Stimulated activated CD8-positive, alpha-beta memory T cell treated with anti-CD3 and anti-CD28 coated beads, Interleukin-15, amount 100 ng/mL, for 48 hours (primary cell): ENCODE data around the gene MORN5.

ENCODE experiments used
- DNase-seq, 2 donors: peaks; one replicate each; pipeline ENCODE4 v3.0.0-alpha.2; 2020; ENCODE audit warnings: low read depth in 2 of 2

The MORN5 gene

GRCh38 chr9:122216138-122216797, 56.6 kb downstream of the MORN5 start:
- DNase-seq = no peak

DNA sequence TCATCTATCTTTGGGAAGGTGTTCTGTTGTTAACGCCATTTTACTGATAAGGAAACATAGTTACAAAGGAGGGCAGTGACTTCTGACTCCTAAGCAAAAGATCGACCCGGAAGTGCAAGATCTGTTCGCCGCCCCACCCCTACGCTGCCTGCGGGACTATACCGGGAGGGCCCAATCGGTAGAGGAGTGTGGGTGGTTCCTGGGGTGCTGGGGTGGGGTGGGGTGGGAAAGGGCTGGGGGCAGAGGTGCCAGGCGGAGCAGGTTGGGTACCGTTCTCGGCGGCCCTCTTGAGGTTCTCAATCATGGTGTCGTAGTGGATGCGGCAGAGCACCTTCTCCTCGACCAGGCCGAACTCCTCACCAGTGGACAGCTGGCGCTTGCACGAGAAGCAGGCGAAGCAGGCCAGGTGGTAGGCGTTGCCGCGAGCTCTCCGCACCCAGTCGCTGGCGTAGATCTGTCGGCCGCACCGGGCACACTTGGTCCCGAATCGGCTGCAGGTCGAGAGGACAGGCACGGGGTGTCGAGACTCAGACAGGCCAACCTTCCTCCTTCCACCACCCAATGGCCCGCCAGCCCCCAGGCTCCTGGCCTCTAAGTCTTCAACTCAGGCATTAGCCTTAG, 57.2 kb downstream of the MORN5 start:
- no peak for DNase-seq

DNA sequence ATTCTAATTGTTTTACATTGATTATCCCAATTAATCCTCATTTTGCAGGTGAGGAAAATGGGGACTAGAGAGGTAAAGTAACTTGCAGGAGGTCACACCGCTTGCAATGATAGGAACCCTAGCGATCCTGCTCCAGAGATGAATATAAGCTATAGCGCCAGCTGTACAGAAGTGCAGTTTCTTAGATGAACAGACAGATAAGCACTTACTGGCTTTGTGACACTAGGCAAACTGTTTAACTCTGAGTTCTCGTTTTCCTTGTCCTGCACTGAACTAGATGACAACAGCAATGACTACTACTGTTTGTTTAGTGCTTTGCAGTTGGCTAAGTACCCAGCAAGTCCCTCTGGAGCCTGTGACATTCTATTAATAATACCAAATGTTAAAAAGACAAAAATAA, 57.9 kb downstream of the MORN5 start:
- DNase-seq = no peak

DNA sequence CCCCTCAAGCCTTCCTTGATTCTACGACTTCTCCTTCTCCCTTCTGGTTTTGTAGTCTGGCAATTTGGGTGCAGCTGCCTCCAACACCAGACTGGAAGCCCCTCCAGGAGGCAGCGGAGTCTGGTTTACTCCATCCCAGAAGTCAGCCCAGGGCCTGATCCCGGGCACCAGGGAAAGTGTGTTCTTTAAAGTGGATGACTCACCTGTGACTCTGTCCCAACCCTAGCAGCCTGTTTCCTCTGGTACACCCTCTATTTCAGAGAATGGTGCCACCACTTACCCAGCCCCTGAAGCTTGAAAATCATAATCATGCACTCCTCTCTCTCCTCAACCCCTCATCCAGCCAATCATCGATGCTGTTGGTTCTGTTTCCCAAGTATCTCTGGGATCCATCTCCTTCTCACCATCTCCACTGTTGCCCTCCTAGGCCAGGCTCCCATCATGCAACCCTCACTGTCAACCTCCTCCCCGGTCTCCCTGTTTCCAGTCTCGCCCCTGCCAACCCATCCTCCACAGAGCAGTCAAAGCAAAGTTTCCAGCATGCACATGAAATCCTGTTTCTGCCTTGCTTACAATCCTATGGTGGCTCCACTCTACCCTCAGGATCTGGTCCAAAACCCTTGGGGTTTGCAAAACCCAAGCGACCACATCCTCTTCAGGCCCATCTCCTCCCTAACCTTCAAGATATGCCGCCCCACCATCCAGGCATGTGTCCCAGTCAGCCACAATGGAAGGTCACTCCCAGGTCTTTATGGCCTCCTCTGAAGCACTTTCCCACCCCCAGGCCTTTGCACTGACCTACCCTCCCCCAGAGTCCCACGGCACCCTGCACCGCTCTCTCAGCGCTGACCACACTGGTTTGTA, 58.6 kb downstream of the MORN5 start:
- DNase-seq = no peak

DNA sequence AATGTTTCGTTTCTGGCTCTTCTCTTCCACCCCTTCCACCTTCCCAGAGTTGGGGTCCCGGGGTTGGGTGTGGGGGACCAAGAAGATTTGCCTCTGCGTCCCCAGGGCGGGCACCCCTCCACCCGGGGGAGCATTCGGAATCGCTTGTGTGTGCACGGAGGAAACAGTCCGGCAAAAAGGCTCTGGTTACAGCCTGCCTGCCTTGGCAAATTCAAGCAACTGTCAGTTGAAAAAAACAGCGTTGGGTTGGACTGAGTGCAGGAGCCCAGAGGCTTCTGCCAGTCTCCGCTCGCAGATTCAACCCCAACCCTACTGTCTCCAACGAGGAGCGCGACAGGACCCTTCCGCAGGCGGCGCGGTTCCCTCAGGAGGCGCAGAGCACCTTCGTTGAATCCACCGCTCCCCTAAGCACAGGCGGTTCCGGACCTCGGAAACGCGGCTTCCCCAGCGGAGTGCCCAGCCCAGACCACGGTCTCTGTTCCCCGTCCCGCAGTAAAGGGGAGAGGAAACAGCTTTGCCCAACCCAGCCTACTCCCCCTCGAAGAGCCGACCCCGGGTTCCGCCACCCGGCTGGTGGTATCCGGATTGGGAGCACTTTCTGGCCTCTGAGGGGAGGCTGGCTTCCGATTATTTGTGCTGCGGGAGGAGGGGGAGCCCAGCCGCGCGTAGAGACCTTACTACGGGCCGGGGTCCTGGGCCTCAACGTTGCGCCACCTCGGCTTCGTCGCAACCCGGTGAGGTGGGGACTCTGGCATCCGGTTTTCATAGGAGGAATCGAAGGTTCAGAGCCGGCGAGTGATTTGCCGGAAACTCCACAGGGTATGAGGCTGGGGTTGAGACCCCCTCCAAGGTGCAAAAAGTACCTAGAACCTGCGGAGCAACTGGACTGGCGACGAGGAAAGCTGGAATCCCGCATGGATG, 59.5 kb downstream of the MORN5 start:
- no peak for DNase-seq

DNA sequence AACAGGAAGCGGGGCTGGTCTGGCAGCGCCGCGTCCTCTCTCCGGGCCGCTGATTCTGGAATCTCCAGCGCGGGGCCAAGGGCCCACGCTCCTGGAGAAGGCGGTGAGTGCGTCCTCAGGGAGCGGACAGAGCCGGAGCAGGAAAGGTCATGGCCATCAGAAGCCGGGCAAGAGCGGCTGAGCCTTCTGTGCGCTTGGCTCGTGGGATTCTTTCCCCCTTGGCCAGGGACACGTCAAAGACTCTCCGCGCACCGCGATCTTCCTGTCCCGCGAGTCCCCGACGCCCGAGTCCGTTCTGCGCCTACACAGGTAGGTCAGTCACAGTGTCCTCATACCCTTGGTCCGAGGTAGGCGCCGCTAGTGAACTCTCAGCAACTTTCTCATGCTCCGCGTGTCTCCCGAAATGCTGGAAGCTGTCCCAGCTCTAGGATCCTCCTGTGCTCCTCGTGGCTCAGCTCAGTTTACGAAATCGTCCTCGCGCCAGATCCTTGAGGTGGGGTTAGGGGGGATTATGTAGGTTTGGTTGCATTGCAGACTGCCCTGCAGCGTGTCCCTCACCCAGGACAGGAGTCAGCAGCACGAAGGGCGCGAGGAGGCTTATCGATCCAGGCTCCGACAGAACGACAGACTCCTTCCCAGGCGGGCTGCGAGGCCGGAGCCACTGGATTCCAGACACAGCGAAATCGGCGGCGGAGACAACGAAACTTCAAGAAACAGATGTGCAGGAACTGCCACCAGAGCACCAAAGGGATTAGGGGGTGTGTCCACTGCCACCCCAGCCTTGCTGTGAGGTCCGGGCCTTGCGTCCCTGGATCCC, 60.4 kb downstream of the MORN5 start:
- DNase-seq = no peak

GRCh38 chr9:122220673-122221182, 61.0 kb downstream of the MORN5 start:
- DNase-seq = no peak

- no peak for DNase-seq
Observed at GRCh38 chr9:122221183-122221811, 61.6 kb downstream of the MORN5 start.

DNA sequence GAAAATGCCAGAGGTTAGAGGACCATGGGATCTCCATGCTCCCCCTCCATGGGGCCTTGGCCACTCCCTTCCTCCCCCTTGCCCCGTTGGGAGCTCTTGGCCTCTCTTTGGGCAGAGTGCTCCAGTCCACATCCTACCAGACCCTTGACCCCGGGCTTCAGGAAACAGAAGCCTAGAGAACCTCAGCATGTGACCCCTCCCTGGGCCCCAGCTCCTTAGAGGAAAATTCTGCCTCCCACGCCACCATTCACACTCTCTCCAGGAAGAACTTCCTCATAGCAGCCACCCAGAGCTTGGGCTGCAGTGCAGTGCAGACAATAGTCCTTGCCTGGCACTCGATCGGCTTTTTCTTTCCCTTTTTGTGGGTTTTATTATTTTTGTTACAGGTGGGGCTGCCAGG, 63.1 kb downstream of the MORN5 start:
- DNase-seq = no peak

GRCh38 chr9:122223435-122223834, 63.7 kb downstream of the MORN5 start:
- no peak for DNase-seq

DNA sequence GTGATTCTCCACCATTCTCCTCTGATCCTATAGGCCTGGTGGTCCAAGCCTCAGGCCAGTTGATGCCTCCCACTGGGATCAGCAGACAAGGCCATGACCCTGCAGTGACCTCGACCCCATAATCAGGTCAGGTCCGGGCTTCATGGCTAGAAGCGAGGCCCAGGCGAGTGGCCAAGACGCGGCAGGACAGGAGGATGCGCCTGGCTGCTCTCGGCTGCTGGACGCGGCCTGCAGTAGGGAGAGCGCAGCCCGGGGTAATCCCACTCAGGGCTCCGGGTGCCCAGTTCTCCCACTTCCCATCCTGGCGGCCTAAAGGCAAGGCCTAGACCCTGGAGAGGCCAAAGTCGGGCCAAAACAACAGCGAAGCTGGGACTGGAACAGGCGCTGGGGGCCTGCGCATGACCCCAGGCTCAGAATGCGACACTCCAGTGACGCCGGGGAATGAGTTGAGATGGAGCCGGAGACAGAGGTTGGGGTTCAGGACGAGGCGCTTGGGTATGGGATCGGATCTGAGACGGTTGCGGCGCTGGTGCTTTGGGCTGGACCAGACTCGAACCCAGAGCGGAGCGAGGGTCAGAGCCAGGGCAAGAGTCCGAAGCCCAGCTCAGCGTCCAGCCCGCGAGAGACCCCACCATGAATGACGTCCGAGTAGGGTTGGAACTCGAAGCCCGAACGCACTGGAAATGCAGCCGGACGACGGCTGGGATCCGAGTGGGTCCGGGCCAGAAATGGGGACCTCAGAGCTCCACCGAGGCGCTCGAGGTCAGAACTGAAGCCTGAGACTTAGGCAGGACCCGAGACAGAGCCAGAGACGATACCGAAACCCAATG, 65.8 kb downstream of the MORN5 start:
- DNase-seq = no peak

DNA sequence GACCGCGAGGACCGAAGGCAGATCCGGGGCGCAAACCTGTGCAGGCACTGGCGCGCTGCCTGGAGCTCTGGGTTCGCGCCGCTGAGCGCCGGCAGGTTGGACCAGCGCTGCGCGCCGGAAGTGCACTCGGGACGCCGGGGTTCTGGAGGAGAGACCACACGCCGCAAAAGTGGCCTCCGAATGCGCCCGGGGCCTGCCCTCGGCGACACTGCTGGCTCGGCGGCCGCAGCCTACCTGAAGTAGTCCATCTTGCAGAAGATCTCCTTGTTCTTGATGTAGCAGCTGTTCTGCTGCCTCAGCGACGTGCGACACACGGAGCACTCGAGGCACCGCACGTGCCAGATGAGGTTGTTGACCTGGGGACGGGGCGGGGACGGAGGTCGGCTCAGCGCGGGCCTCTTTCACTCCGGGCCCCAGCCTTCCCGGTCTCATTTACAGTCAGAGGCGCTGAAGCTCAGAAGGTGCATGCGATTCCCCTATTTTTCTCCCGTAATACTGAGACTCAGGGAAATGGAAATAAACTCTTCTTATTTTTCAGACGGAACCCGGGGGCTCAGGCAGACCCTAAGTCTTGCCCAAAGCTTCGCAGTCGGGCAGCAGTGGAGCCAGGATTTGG, 66.5 kb downstream of the MORN5 start:
- DNase-seq = no peak

DNA sequence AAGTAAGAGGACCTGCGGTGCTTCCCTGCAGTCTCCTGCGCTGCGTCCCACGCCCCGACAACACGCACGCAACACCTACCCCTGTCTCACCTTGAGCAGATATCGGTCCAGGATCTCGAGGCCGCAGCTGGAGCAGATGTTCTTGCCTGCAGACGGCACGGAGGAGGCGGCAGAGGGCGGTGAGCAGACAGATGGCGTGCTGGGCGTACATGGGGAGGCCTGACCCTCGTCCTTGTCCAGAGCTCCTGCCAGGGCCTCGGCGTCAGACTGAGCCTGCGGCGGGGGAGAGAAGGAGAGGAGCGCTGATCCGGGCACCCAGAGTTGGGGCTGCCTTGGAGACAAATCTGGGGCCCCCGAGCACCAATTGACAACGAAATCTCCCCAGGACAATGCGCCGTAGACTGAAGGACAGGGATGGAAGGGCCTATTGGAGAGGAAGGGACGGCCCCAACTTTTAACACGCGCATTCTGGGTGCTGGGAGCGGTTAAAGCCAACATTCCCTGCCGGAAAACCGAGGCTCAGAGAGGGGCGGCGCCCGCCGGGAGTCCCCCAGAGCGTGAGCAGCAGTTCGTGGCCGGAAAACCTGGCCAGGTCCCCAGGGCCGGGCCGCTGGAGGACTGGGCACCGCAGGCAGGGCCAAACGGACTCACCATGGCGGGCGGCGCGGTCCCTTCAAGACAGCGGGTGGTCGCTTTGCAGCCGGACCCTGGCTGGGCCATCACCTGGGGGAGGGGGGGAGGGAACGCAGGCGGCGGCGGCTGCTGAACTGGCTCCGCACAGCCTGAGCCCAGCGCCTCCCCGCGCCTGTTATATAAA, 67.3 kb downstream of the MORN5 start:
- DNase-seq = no peak

DNA sequence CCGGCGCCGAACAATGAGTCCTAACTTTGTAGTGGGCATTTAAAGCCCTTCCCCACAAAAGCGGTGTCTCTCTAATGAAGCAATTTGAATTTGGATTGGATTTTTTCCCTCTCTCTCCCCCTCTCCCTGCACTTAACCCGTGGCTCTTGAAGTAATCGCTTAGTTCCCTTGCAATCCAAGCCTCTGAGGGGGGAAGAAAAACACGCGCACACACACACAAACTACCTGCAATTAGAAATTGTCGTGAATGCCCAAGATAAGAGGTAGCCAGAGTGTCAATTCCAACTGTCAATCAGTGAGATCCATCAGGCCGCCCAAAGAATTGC, 67.8 kb downstream of the MORN5 start:
- no peak for DNase-seq

- DNase-seq = no peak
Observed at GRCh38 chr9:122228191-122228567, 68.5 kb downstream of the MORN5 start.

- DNase-seq = no peak
Observed at GRCh38 chr9:122228568-122229484, 69.1 kb downstream of the MORN5 start, which contains the start of gene LHX6. LHX6 (minus strand) TSS chr9:122228957; CDS start chr9:122228740, 217 bp downstream.

- DNase-seq = no peak
Observed at GRCh38 chr9:122229485-122229837, 69.8 kb downstream of the MORN5 start.
